PC-3 (cell line): ENCODE results near the gene RALGDS.

ENCODE experiments used
- CTCF ChIP-seq: fragments of 300-600 bp; sonication (generic); conservative IDR thresholded peaks from 2 replicates; pipeline ENCODE4 v1.5.1; 2017; ENCODE audit warnings: antibody characterized with exemption, low read depth, mild to moderate bottlenecking, low read length
- EZH2 ChIP-seq: fragments of 300-600 bp; sonication (generic); IDR thresholded peaks from one replicate; pipeline ENCODE4 v1.6.1; 2017; ENCODE audit warnings: antibody characterized with exemption, mild to moderate bottlenecking, low read length; ENCODE audit not compliant: unreplicated experiment

- no peak for TF ChIP-seq CTCF
- TF ChIP-seq EZH2 = no peak
Measured at GRCh38 chr9:133078486-133078885, 42.6 kb downstream of the RALGDS start.
